HepG2 (cell line): ENCODE results near the gene DNAJB2. TPM values are rescaled to one million over a fixed set of nuclear protein-coding genes. Genes with fewer than 3 reads are reported as not detected.
A peak's percentile ranks its signal among the peaks of the same experiment; 100 is the strongest.

Experiments used
- CREB1 ChIP-seq, 2 experiments: fragments of 450-650 bp in 1 of 2; IDR thresholded peaks; 2 replicates each; pipeline ENCODE4 v1.6.1; 2016 to 2017; ENCODE audit warnings: control low read depth in 1 of 2, mild to moderate bottlenecking in 1 of 2, missing compliant biosample characterization in 1 of 2, missing genetic modification characterization in 1 of 2
- IRF9 ChIP-seq: sonication (generic); formaldehyde crosslinking; IDR thresholded peaks from 2 replicates; pipeline ENCODE4 v1.8.0; 2022; ENCODE audit warnings: missing genetic modification reagents, mild to moderate bottlenecking, borderline replicate concordance
- MBNL3 ChIP-seq: fragments of 250-450 bp; sonication (Bioruptor Pico); conservative IDR thresholded peaks from 2 replicates; pipeline ENCODE4 v1.8.0; 2022; ENCODE audit warnings: mild to moderate bottlenecking, inconsistent platforms
- MYNN ChIP-seq: sonication (generic); formaldehyde crosslinking; IDR thresholded peaks from 2 replicates; pipeline ENCODE4 v1.4.0; 2020; ENCODE audit warnings: mild to moderate bottlenecking, low read depth, missing genetic modification reagents
- TSC22D2 ChIP-seq: sonication (generic); formaldehyde crosslinking; IDR thresholded peaks from 2 replicates; pipeline ENCODE4 v1.5.1; 2020; ENCODE audit warnings: missing genetic modification reagents, mild to moderate bottlenecking, borderline replicate concordance
- ZBTB39 ChIP-seq: sonication (generic); formaldehyde crosslinking; IDR thresholded peaks from 2 replicates; pipeline ENCODE4 v1.5.0; 2020; ENCODE audit warnings: missing genetic modification reagents
- ZNF326 ChIP-seq: sonication (generic); formaldehyde crosslinking; IDR thresholded peaks from 2 replicates; pipeline ENCODE4 v1.4.0; 2020; ENCODE audit warnings: missing genetic modification reagents, borderline replicate concordance
- ZNF34 ChIP-seq: sonication (generic); formaldehyde crosslinking; IDR thresholded peaks from 2 replicates; pipeline ENCODE4 v1.4.0; 2020; ENCODE audit warnings: mild to moderate bottlenecking, missing genetic modification reagents, borderline replicate concordance
- ZNF432 ChIP-seq: sonication (generic); formaldehyde crosslinking; IDR thresholded peaks from 2 replicates; pipeline ENCODE4 v1.5.0; 2020; ENCODE audit warnings: missing genetic modification reagents, mild to moderate bottlenecking, borderline replicate concordance
- ZNF691 ChIP-seq: sonication (generic); formaldehyde crosslinking; IDR thresholded peaks from 2 replicates; pipeline ENCODE4 v1.4.0; 2020; ENCODE audit warnings: missing genetic modification reagents, low read depth, mild to moderate bottlenecking, borderline replicate concordance
- ZNF75D ChIP-seq: sonication (generic); formaldehyde crosslinking; IDR thresholded peaks from 2 replicates; pipeline ENCODE4 v1.8.1; 2023; ENCODE audit warnings: missing genetic modification reagents, mild to moderate bottlenecking, borderline replicate concordance
- polyA plus RNA-seq, 8 experiments: library from polyadenylated mRNA; depleted of rRNA in 3 of 8; stranded (reverse) in 7 of 8; unstranded in 1 of 8; fragments of >200 nt; fragmentation: Illumina TruSeq in 4 of 8; extraction: Trizol in 4 of 8; gene quantifications; 2 replicates each; pipeline versions ENCODE4 v1.2.1 to v1.2.3, GENCODE V29; 2011 to 2016; ENCODE audit warnings: low read depth in 4 of 8, missing spikeins in 1 of 8, mixed read lengths in 1 of 8; ENCODE audit not compliant: insufficient read depth in 1 of 8
- total RNA-seq, 5 experiments: library from RNA; depleted of rRNA; stranded (reverse); fragments of >200 nt; fragmentation: Illumina TruSeq; extraction: Trizol; gene quantifications; 2 replicates each; pipeline ENCODE4 v1.2.3, GENCODE V29; 2016; ENCODE audit warnings: low read depth in 1 of 5
- TF ChIP-seq, protein P1 (sequence below): sonication (generic); formaldehyde crosslinking; IDR thresholded peaks from 2 replicates; pipeline ENCODE4 v1.5.0; 2020; ENCODE audit warnings: missing genetic modification reagents, mild to moderate bottlenecking, borderline replicate concordance
- TF ChIP-seq, protein P2 (sequence below): sonication (generic); formaldehyde crosslinking; IDR thresholded peaks from 2 replicates; pipeline ENCODE4 v1.4.0; 2020; ENCODE audit warnings: missing genetic modification reagents, borderline replicate concordance

Gene DNAJB2
- total and polyA plus RNA-seq, 2 of the 13 experiments (the other 11 are each of a cell fraction or from before 2014, with no cell fraction given) = 21.3 to 31.1 TPM

DNA sequence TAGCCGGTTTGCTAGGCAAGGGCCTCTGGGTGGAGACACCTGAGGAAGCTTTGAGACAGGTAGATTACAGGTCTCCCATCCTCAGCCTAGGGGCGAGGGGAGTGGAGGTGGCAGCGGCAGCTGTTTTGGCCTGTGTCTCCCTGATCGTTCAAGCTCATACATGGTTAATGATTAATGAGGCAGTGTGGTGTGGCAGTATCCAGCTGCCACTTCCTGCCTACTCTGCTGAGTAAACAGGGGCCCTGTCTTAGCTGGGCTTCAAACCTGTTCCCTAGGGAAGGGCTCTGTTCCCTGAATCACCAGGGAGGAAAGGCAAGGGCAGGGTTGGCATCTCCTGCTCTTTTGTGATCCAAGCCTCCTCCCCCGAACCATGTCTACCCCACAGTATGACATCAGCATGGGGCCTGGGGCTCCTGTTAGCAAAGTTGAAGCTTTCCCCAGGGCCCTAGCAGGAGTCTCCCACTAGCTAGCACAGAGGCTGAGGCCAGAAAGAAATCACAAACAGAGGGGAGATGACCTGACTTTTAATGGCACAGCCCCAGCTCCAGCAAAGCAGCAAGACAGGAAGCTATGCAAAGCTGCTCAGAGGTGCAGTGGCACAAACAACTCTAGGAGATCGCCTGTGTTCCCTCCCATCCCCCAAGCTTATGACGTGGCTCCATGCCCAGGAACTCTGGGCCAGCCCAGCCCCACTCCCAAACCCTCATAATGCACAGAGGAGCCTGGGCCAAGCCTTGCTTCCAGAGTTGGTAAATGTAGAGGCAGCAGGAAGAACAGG is 29.8 kb upstream of the DNAJB2 start (continued):
- peak; percentile 35; the same call in 1 of the 2 replicates for TF ChIP-seq TSC22D2 (CRISPR knock-in tag)
- TF ChIP-seq MYNN = 0 out of 2 replicates have a peak, but pooled peaks have one; percentile 45
- 0 out of 2 replicates have a peak, but pooled peaks have one; percentile 46 for TF ChIP-seq ZNF34 (CRISPR knock-in tag)
- TF ChIP-seq CREB1 (IDR thresholded peaks at IDR 0.05) = peak; percentile 81
- peak; percentile 93 for TF ChIP-seq CREB1 (CRISPR knock-in tag; IDR thresholded peaks at IDR 0.05)
- TF ChIP-seq ZNF326 (CRISPR knock-in tag) = no peak
- TF ChIP-seq ZBTB39 (CRISPR knock-in tag) = peak; percentile 77; the same call in 1 of the 2 replicates
- TF ChIP-seq ZNF432 = no peak
- peak; percentile 43; the same call in 1 of the 2 replicates for TF ChIP-seq ZNF691 (CRISPR knock-in tag)
- TF ChIP-seq, protein P1, sequence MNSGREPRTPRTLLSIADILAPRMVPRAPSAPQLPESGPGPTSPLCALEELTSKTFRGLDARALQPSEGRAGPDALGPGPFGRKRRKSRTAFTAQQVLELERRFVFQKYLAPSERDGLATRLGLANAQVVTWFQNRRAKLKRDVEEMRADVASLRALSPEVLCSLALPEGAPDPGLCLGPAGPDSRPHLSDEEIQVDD (CRISPR knock-in tag) = no peak
- no peak for TF ChIP-seq ZNF75D (CRISPR knock-in tag)
- TF ChIP-seq, protein P2, sequence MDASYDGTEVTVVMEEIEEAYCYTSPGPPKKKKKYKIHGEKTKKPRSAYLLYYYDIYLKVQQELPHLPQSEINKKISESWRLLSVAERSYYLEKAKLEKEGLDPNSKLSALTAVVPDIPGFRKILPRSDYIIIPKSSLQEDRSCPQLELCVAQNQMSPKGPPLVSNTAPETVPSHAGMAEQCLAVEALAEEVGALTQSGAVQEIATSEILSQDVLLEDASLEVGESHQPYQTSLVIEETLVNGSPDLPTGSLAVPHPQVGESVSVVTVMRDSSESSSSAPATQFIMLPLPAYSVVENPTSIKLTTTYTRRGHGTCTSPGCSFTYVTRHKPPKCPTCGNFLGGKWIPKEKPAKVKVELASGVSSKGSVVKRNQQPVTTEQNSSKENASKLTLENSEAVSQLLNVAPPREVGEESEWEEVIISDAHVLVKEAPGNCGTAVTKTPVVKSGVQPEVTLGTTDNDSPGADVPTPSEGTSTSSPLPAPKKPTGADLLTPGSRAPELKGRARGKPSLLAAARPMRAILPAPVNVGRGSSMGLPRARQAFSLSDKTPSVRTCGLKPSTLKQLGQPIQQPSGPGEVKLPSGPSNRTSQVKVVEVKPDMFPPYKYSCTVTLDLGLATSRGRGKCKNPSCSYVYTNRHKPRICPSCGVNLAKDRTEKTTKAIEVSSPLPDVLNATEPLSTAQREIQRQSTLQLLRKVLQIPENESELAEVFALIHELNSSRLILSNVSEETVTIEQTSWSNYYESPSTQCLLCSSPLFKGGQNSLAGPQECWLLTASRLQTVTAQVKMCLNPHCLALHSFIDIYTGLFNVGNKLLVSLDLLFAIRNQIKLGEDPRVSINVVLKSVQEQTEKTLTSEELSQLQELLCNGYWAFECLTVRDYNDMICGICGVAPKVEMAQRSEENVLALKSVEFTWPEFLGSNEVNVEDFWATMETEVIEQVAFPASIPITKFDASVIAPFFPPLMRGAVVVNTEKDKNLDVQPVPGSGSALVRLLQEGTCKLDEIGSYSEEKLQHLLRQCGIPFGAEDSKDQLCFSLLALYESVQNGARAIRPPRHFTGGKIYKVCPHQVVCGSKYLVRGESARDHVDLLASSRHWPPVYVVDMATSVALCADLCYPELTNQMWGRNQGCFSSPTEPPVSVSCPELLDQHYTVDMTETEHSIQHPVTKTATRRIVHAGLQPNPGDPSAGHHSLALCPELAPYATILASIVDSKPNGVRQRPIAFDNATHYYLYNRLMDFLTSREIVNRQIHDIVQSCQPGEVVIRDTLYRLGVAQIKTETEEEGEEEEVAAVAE (CRISPR knock-in tag) = peak; percentile 60; the same call in 1 of the 2 replicates
- TF ChIP-seq IRF9 (CRISPR knock-in tag) = peak; percentile 49
- TF ChIP-seq MBNL3 (CRISPR knock-in tag) = no peak
